Right atrium auricular region (tissue), 2 donors: ENCODE measurements around the gene ADAR. TPM values are rescaled to one million over a fixed set of nuclear protein-coding genes. Genes with fewer than 3 reads are reported as not detected.

ENCODE experiments used
- DNase-seq: peaks from one replicate; pipeline ENCODE4 v3.0.0-alpha.2; 2019; ENCODE audit warnings: low spot score
- H3K27ac ChIP-seq, 2 donors: fragments of 200-600 bp; sonication (generic); 1 replicate in 1 of 2; 2 replicates in 1 of 2; pipeline ENCODE4 v1.5.1; 2016 to 2019
- H3K27me3 ChIP-seq, 2 donors: fragments of 200-600 bp; sonication (generic); one replicate each; pipeline versions ENCODE4 v1.5.1 to v1.6.0; 2017 to 2019
- H3K36me3 ChIP-seq: fragments of 200-600 bp; sonication (generic); one replicate; pipeline ENCODE4 v1.5.1; 2016
- H3K4me1 ChIP-seq, 2 donors: fragments of 200-600 bp; sonication (generic); one replicate each; pipeline versions ENCODE4 v1.5.1 to v1.6.0; 2017 to 2019
- H3K4me3 ChIP-seq, 2 donors: fragments of 200-600 bp; sonication (generic); 1 replicate in 1 of 2; 2 replicates in 1 of 2; pipeline ENCODE4 v1.5.1; 2017 to 2019; ENCODE audit warnings: mild to moderate bottlenecking in 1 of 2, moderate library complexity in 1 of 2
- H3K9me3 ChIP-seq, 2 donors: fragments of 200-600 bp; sonication (generic); one replicate each; pipeline ENCODE4 v1.5.1; 2019
- CTCF ChIP-seq, 2 donors: fragments of 200-600 bp; sonication (generic); IDR thresholded peaks; one replicate each; pipeline ENCODE4 v1.5.1; 2019; ENCODE audit warnings: antibody characterized with exemption in 2 of 2
- total RNA-seq, 2 donors: library from RNA; depleted of rRNA; stranded (reverse); fragments of >200 nt; gene quantifications; one replicate each; pipeline ENCODE4 v1.1.0, GENCODE V29; 2016

Gene ADAR
- total RNA-seq, 2 donors from 2014 or later = 39.3 to 51.9 TPM

- Histone ChIP-seq H3K27me3 (no peaks in the 10 kb centered on the region), H3K4me3 (no peak overlapping the region), H3K4me1 (no peaks in the 10 kb centered on the region), H3K36me3 (no peaks in the 10 kb centered on the region), H3K9me3 (peaks cover 0 to 10% of the 10 kb centered on the region in 2 donors), H3K27ac (no peak overlapping the region)
- no peak for TF ChIP-seq CTCF (IDR thresholded peaks at IDR 0.05)
- no peak for DNase-seq
Observed at GRCh38 chr1:154639876-154640275, 31.9 kb upstream of the ADAR start.

GRCh38 chr1:154635171-154635570 is 27.2 kb upstream of the ADAR start:
- Histone ChIP-seq H3K4me1 (no peaks in the 10 kb centered on the region), H3K4me3 (no peak overlapping the region), H3K27me3 (no peaks in the 10 kb centered on the region), H3K9me3 (peaks cover 0 to 10% of the 10 kb centered on the region in 2 donors), H3K27ac (no peak overlapping the region), H3K36me3 (no peaks in the 10 kb centered on the region)
- DNase-seq = no peak
- no peak for TF ChIP-seq CTCF (IDR thresholded peaks at IDR 0.05)

- no peak overlapping the region for H3K4me3 ChIP-seq
- no peak for TF ChIP-seq CTCF (IDR thresholded peaks at IDR 0.05)
- no peak overlapping the region for H3K27ac ChIP-seq
- DNase-seq = no peak
- no peaks in the 10 kb centered on the region for H3K27me3 ChIP-seq
- peaks cover 0 to 8% of the 10 kb centered on the region in 2 donors for H3K9me3 ChIP-seq
- H3K36me3 ChIP-seq = no peaks in the 10 kb centered on the region
- H3K4me1 ChIP-seq = peaks cover 0 to 14% of the 10 kb centered on the region in 2 donors
Observed at GRCh38 chr1:154629675-154630073, 21.7 kb upstream of the ADAR start.

GRCh38 chr1:154629061-154629674 is 21.2 kb upstream of the ADAR start:
- no peak for DNase-seq
- Histone ChIP-seq H3K4me1 (peaks cover 0 to 14% of the 10 kb centered on the region in 2 donors), H3K4me3 (no peak overlapping the region), H3K9me3 (peaks cover 0 to 8% of the 10 kb centered on the region in 2 donors), H3K27ac (no peak overlapping the region), H3K36me3 (no peaks in the 10 kb centered on the region), H3K27me3 (no peaks in the 10 kb centered on the region)
- TF ChIP-seq CTCF (IDR thresholded peaks at IDR 0.05) = no peak

GRCh38 chr1:154628121-154628405 is 20.1 kb upstream of the ADAR start:
- Histone ChIP-seq H3K27ac (peak overlapping the region; percentile 89 to 91), H3K4me3 (peak overlapping the region; percentile 80 to 95), H3K36me3 (no peaks in the 10 kb centered on the region), H3K4me1 (peaks cover 0 to 14% of the 10 kb centered on the region in 2 donors), H3K27me3 (no peaks in the 10 kb centered on the region), H3K9me3 (peaks cover 0 to 8% of the 10 kb centered on the region in 2 donors)
- no peak for DNase-seq
- TF ChIP-seq CTCF (IDR thresholded peaks at IDR 0.05) = no peak
